NT2/D1 (cell line): ENCODE data around the gene NCAM2.

ENCODE experiments used
- SUZ12 ChIP-seq: IDR thresholded peaks from 2 replicates; pipeline ENCODE4 v1.6.1; 2011; ENCODE audit not compliant: insufficient read length, insufficient read depth; ENCODE audit errors: extremely low read depth
- ZNF274 ChIP-seq: IDR thresholded peaks from 2 replicates; pipeline ENCODE4 v1.6.1; 2011; ENCODE audit warnings: mild to moderate bottlenecking, low read depth, low read length

DNA sequence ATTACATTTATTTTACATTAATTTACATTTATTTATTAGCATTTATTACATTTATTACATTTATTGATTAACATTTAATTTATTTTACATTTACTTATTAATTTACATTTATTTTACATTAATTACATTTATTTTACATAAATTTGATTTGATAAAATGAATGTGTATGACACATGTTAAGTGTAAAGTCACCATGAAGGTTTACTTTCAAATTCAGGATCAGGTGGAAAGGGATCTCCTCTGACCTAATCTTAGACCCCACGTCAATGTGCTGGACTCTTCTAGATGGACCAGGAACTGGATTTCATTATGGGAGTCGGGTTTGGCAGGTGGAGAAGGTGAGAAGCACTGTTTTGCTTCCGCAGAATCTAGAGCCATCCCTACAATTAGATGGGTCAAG is 76.1 kb downstream of the NCAM2 start:
- TF ChIP-seq ZNF274 (no peak), SUZ12 (no peak)
